Medulla oblongata (tissue), 1 donor: ENCODE measurements around the gene GRPEL1.
A peak's percentile ranks its signal among the peaks of the same experiment; 100 is the strongest.
"Not testable (repeated sequence)": the region's sequence is repeated elsewhere in the genome, so short reads cannot be mapped to it uniquely, and the experiment has no call there.

Experiments
- DNase-seq: peaks from one replicate; pipeline ENCODE4 v3.0.0-alpha.2; 2015; ENCODE audit errors: extremely low spot score

The GRPEL1 gene

DNA sequence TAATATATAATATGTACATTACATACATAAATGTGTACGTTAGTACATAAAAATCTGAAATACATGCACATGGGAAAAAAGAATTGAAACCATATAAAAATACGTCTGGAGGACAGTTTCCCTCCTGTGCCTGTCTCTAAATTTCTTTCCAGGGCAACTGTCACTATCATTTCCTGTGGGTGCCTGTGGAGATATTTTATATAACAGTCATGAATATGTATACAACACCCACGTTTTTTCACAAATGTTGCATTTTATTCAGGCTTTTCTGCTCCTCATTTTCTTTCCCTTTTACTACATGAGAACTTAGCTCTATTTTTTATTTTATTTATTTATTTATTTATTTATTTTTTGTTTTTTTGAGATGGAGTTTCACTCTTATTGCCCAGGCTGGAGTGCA, 24.2 kb upstream of the GRPEL1 start:
- no peak for DNase-seq

- peak; percentile 30 for DNase-seq
Observed at GRCh38 chr4:7089213-7089986, 21.5 kb upstream of the GRPEL1 start.

DNA sequence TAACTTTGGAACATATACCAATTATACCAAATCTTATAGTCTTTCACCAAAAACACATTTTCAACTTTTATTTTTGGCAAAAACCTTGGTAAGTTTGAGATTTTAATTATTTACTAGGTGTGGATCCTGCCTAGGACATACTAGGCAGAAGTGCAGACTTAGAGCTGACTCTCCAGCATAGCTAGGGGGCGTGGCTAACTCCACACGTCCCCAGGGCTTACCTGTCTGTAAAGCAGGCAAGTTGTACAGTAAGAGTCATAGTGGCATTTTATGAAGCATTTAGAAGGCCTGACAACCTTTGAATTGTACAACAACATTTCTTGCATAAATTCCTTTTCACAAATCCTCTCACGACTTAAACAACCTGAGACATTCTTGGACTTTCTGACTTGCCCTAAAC, 19.2 kb upstream of the GRPEL1 start:
- DNase-seq = no peak

DNA sequence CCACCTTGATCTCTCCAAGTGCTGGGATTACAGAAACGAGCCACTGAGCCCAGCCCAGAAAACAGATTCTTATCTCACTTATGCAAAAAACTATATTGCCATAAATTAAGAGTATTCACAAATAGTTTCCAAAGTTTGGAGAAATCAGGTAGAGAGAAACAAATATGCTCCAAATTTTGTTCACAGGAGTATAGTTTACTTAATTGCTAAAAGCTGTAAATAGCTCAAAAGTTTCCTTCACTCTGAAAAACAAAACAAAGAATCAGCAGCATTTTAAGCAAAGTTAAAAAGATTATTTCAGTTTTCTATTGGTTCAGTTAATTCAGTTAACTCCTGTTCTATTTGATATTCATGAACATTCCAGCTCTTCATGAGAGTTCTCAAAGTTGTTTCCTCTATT, 18.5 kb upstream of the GRPEL1 start:
- no peak for DNase-seq

GRCh38 chr4:7084564-7084961, 16.7 kb upstream of the GRPEL1 start:
- DNase-seq = not testable (repeated sequence)

- no peak for DNase-seq
Observed at GRCh38 chr4:7083597-7084563, 16.0 kb upstream of the GRPEL1 start.

DNA sequence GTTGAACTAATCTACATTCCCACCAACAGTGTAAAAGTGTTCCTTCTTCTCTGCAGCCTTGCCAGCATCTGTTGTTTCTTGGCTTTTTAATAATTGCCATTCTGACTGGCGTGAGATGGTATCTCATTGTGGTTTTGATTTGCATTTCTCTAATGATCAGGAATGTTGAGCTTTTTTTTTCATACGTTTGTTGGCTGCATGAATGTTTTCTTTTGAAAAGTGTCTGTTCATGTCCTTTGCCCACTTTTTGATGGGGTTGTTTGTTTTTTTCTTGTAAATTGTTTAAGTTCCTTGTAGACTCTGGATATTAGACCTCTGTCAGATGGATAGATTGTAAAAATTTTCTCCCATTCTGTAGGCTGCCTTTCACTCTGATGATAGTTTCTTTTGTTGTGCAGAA, 12.0 kb upstream of the GRPEL1 start:
- not testable (repeated sequence) for DNase-seq

- not testable (repeated sequence) for DNase-seq
Observed at GRCh38 chr4:7079483-7079882, 11.6 kb upstream of the GRPEL1 start.

DNA sequence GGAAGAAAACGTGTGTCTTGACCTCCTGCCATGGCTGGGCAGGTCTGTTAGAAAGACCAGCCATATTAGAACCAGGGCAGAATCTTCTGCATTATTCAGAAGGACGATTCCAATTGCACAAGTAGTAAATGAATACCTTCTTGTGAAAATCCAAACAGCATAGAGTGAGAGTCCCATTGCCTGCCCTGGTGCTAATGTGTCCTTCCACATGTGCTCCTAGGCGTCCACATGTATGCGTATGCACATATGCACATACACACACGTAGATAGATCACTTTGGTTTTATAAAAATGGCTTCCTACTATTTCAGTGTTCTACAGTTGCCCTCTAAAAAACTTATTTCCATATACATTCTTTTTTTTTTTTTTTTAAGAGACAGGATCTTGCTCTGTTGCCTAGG, 10.2 kb upstream of the GRPEL1 start:
- DNase-seq = no peak

- no peak for DNase-seq
Observed at GRCh38 chr4:7077371-7077770, 9.5 kb upstream of the GRPEL1 start.

GRCh38 chr4:7076696-7077082, 8.8 kb upstream of the GRPEL1 start:
- no peak for DNase-seq

DNA sequence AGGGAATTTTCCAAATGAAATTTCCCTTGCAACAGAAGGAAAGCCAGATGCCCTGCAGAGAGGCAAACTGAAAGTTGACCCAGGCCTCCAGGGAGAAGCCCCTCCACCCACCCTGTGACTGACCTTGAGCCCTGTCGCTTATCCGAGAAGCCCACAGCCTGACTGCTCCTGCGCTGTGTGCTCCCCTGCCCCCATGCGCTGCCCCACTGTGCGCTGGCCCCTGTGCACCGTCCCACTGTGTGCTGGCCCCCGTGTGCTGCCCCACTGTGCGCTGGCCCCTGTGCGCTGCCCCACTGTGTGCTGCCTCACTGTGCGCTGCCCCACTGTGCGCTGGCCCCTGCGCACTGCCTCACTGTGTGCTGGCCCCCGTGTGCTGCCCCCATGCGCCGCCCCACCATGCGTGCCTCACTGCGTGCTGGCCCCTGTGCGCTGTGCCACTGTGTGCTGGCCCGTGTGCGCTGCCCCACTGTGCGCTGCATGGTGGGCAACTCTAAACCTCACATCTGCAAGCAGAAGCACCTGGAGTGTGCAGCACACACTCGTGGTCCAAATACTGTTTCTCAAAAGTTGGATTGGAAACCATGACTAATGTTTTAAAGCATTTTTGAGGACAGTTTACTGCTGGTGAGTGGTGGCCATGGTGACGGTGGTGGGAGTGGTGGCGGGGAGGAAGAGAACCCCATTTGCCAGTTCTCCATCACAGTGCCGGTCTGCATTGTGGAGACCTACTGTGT, 8.3 kb upstream of the GRPEL1 start:
- DNase-seq = no peak

DNA sequence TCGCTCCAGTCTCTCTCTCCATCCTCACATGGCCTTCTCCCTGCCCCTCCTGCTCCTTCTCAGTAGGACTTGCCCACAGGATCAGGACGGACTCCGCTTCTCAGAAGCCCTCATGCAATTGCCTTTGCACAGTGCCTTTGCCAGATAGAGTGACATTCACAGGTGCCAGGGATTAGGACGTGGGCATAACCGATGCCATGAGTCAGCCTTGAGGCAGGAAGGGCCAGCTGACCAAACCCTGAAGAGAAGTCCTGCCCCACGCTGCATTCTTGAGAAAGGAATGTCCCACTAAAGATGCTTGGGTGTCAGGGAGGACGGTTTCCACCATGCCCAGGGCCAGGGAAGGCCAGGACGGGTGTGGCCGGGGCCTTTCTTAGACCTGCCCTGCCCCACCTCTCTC, 6.6 kb upstream of the GRPEL1 start:
- DNase-seq = no peak

GRCh38 chr4:7073526-7074390, 5.9 kb upstream of the GRPEL1 start:
- DNase-seq = no peak

DNA sequence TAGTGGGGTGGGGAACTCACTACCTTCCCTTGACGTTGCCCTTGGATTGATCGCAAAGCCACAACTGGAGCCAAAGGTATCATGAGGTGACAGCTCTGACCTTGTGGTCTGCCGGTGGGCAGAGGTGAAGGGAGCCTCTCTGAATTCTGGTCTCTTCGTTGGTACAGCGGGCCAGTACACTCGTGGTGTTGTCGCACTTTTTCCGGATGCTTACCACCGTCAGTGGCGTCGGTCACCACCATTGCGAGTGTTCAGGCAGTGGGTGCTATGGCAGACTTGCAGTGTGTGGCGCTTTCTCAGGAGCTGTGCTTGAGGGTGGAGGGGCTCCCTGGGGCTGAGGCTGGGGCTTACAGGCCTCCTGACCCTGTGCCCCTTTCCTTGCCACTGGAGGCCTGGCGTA, 5.2 kb upstream of the GRPEL1 start:
- no peak for DNase-seq

DNA sequence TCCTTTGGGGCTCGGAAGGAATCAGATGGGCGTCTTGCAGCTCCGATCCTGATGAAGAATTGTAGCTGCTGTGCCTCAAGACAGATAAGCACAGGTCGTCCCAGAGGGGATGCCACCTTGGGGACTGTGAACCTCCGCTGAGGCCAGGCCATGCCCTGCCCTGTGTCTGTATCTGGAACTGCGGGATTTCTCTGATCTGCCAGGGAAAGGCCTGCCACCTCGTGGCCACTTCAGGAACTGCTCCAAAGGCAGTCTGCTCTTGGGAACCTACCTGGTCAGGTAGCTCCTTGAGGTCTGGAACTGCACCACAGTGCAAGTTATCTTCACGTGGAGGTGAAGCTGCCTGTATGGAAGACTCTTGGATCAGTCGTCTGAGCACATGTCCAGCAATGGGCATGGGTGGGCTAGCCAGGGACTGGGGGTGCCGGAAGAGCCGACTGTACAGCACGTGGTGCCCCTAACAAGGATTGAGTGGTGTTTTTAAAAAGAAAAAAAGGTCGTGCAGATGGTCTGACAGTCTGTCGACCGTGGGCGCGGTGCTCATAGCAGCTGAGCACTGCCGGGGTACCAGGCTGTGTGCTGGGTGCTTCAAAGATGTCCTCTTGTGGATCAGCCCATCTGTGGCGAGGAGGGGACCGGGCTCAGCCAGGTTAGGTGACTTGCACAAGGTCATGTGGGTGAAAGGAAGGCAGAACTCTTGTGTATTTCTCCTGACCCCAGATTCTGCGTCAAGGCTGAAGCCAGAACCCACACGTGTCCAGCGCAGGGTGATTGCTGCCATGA, 3.1 kb upstream of the GRPEL1 start:
- DNase-seq = peak; percentile 83

DNA sequence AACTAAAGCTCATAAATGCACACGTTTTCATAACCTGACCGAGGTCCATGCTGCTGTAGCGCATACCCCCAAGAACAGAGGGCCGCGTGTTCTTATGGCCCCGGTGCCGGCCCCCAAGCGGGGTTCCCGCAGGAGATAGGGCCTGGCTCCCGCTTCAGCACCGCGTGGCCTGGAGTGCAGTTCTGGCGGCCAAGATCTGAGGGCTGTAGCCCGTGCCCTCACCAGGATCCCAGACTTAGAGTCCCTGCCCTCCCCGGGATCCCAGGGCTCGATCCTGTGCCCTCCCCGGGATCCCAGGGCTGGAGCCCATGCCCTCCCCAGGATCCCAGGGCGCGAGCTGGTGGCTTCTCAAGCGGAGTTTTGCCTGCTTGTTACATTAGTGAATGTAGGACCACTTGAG, 1.0 kb upstream of the GRPEL1 start:
- DNase-seq = no peak

GRCh38 chr4:7068279-7068842, 497 bp upstream of the GRPEL1 start:
- DNase-seq = no peak

DNA sequence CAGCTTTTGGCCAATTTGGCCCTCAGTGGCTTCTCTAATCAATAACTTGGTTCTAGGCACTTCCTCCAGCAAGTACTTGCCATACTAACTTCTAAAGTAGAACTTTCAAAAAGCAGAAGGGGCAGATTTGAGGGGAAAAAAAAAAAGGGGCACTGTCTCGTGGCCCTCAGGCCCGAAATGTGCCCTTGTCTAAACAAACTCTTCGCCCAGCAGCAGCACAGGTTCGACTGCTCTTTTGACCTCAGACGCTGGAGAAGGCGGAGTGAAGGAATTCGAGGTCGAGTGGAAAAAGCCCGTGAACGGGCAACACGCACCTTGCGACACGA, 775 bp downstream of the GRPEL1 start:
- no peak for DNase-seq

DNA sequence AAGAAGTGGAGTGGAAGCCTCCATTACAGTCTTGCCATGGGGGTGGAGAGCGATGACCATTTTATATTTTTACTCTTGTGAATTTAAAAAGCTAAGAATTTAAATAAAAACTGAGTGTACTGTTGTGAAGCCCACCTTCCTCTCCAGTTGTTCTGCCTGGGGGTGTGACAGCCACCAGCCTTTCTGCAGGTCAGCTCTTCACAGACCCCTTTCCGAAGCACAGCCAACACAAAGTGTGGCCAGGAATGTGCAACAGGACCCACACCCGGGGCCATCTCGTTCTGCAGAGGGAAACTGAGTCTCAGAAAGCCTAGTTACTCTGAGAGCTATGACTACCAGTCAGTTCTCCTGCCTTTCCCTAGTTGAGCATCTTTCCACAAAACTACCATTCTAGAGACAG, 1.4 kb downstream of the GRPEL1 start:
- DNase-seq = no peak
